Kidney epithelial cell (primary cell): ENCODE measurements around the gene S100A4. TPM values are rescaled to one million over a fixed set of nuclear protein-coding genes. Genes with fewer than 3 reads are reported as not detected.

Experiments used
- DNase-seq: peaks from one replicate; pipeline ENCODE4 v3.0.0-alpha.2; 2010; ENCODE audit warnings: low read depth
- H3K27me3 ChIP-seq: 2 replicates; pipeline ENCODE4 v1.6.0; 2011; ENCODE audit warnings: low read length; ENCODE audit not compliant: control insufficient read depth, insufficient read depth
- H3K36me3 ChIP-seq: 2 replicates; pipeline ENCODE4 v1.5.1; 2011; ENCODE audit warnings: low read length; ENCODE audit not compliant: control insufficient read depth, insufficient read depth
- H3K4me3 ChIP-seq: 2 replicates; pipeline ENCODE4 v1.5.1; 2011; ENCODE audit warnings: low read depth, mild to moderate bottlenecking, control low read depth, low read length
- total RNA-seq: library from RNA; depleted of rRNA; stranded (reverse); fragments of >200 nt; gene quantifications from 2 replicates; pipeline ENCODE4 v1.2.3, GENCODE V29; 2015
- TF ChIP-seq, protein P1 (sequence below): IDR thresholded peaks from 2 replicates; pipeline ENCODE4 v1.5.1; 2011; ENCODE audit warnings: mild to moderate bottlenecking, moderate library complexity, low read length, control low read depth, inconsistent platforms; ENCODE audit not compliant: insufficient read depth, poor library complexity, severe bottlenecking

S100A4 gene
- total RNA-seq, 1 donor from 2014 or later, result 7.1 TPM

DNA sequence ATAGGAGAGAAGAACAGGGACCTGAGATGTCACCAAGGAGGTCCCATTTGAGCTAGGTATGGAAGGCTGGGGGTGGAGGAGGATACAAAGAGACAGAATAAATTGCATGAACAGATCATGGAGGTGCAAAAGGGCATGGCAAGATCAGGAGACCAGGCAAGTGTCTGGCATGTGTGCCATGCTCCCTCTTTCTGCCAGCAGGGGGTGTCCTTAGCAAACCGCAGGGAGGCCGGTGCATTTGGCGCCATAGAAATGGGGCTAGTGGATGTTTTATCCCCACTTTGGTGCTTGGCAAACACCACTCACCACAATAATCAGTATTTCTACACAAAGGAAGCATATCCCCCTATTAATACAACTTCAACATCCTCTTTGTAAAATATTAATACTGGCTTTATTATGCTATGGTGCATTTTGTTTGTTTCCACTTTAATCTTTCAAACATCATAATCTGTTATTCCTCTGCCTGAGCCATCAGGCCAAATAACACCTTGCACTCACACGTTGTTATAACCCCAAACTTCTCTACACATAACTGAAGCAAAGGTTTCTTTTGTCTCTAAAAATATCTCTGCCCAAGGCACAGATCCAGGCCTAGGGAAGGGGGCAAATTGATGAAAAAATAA is 35.8 kb downstream of the S100A4 start:
- no peak for DNase-seq
- TF ChIP-seq, protein P1, sequence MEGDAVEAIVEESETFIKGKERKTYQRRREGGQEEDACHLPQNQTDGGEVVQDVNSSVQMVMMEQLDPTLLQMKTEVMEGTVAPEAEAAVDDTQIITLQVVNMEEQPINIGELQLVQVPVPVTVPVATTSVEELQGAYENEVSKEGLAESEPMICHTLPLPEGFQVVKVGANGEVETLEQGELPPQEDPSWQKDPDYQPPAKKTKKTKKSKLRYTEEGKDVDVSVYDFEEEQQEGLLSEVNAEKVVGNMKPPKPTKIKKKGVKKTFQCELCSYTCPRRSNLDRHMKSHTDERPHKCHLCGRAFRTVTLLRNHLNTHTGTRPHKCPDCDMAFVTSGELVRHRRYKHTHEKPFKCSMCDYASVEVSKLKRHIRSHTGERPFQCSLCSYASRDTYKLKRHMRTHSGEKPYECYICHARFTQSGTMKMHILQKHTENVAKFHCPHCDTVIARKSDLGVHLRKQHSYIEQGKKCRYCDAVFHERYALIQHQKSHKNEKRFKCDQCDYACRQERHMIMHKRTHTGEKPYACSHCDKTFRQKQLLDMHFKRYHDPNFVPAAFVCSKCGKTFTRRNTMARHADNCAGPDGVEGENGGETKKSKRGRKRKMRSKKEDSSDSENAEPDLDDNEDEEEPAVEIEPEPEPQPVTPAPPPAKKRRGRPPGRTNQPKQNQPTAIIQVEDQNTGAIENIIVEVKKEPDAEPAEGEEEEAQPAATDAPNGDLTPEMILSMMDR, result peak; percentile 65
- no peak overlapping the region for H3K4me3 ChIP-seq
- H3K27me3 ChIP-seq, result no peaks in the 10 kb centered on the region
- no peaks in the 10 kb centered on the region for H3K36me3 ChIP-seq

DNA sequence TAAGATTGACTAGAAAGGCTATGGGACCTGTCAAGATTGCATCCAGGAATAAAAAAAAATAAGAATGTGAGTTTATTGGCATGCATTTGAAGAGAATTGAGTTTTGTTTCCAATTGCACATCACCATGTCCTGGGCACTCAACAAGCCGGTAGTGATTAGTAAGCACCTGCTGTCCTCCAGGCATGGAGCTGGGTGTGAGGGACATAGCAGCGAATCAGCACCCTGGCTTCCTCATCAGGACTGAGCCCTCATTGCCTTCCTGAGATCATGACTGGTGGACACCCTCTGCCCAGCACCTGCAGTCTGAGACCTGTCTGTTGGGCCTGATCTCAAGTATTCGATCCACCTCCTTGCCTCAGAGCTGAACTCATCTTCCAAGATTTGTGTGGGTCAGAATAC is 36.6 kb downstream of the S100A4 start:
- no peaks in the 10 kb centered on the region for H3K36me3 ChIP-seq
- no peaks in the 10 kb centered on the region for H3K27me3 ChIP-seq
- H3K4me3 ChIP-seq, result no peak overlapping the region
- DNase-seq, result no peak
- TF ChIP-seq, protein P1, result no peak

DNA sequence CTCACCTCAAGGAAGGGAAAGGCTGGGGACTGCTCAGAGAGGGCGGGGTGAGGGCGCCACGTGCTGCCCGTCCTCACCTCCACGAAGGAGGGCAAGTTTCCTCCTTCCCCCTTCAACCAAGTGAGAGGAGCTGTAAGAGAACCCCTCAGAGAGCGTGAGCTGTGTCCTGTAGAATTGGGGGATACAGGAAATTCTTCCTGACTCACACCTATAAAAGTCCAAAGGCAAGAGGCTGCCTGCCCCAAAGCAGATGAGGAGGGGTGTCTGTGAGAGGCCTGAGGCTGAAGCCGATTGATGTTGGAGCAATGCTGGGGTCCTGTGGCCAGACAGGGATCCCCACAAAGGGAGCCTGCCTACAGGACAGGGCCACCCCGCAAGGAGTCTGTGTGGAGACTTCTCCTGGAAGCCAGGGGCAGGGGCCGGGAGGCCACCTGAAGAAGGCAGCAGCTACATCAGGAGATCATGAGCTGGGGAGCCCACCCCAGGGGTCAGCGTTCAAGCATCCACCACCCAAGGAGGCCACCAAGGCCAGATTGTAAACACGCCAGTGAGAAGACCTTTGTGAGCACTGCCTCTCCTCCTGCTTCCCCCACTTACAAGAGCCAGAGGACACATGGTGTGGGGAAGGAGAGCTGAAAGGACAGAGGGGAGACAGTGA is 37.6 kb downstream of the S100A4 start:
- TF ChIP-seq, protein P1, result no peak
- Histone ChIP-seq H3K4me3 (no peak overlapping the region), H3K36me3 (no peaks in the 10 kb centered on the region), H3K27me3 (no peaks in the 10 kb centered on the region)
- DNase-seq, result no peak

DNA sequence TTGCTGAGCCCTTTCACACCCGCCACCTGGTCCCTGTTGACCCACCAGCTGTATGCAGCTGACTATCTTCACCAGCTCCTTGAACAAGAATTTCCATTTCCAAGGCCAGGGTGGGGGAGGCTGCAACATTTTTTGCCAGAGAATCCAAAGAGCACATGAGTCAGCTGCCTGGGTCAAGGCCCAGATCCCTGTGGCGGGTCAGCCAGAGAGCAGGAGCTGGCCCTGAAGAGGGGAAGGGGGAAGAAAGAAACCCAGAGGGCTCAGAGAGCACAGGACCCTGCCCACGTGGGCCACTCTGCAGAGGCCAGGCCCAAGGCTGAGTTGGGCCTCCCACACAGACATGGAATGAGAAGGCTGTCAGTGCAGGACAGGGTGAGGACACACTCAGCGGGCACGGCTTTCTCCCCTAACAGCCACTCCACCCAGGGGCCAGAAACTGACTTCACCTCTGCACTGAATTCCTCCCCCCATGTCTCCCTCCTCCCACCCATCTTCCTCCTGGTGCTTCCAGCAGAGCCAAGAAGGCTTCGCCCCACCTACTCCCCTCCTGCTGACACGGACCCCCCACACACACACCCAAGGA is 38.7 kb downstream of the S100A4 start:
- no peak overlapping the region for H3K4me3 ChIP-seq
- no peaks in the 10 kb centered on the region for H3K36me3 ChIP-seq
- no peak for DNase-seq
- no peaks in the 10 kb centered on the region for H3K27me3 ChIP-seq
- TF ChIP-seq, protein P1, result no peak

DNA sequence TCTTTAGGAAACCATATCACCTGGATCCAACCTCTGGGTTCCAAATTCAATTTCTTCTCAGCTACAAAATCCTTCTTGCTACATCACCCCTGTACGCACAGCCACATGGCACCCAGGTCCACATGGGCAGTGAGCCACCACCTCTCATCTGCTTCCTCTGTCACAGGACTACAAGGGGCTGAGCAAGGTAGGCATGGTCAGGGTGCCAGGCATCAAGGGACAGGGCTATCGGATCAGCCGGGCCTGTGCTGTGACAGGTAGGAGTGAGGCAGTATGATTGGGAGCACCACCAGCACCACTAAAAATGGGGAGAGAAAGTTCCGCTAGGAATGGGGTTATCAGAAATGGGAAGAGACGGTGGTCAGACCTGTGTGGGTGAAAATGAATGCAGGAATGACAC is 39.2 kb downstream of the S100A4 start:
- Histone ChIP-seq H3K27me3 (no peaks in the 10 kb centered on the region), H3K36me3 (no peaks in the 10 kb centered on the region), H3K4me3 (no peak overlapping the region)
- TF ChIP-seq, protein P1, result no peak
- DNase-seq, result no peak
